ENCODE results near the gene RXRB. TPM values are rescaled to one million over a fixed set of nuclear protein-coding genes. Genes with fewer than 3 reads are reported as not detected.

The RXRB gene
- total RNA-seq, 2 donors from 2014 or later: 33.4 to 36.3 TPM

DNA sequence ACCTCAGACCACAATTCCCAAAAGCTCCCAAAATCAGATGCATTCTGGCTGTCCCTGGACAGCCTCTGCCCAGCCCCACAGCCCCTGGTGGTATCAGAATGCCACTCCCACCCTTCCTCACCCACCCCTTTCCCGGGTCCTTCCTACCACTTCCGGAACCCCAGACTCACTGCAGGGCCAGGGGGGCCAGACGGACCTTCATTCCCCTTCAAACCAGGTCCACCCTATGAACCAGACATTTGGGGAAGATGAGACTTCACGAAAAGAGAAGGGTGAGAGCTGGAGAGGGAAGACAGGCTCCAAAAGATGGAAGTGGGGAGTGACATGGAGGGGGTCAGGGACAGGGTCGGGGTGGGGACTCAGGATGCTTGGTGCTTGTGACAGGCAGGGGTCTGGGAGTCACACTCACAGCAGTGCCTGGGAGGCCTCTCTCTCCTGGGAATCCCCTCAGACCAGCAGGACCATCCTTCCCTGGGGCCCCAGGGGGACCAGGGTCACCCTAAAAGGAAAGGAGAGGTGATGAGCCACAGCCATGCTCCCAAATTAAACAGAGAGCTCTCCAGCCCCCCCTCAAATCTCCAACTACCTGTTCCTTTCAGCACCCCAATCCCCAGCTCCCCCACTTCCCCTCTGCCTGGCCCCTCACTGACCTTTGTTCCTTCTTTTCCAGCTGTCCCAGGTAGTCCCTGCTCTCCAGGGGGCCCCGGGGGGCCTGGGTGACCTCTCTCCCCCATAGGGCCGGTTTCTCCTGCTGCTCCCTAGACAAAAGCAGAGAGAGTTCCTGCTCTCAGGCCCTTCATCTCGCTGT is 28.4 kb downstream of the RXRB start:
- Histone ChIP-seq H3K9me3 (no peaks in the 10 kb centered on the region), H3K4me3 (no peak overlapping the region), H3K27ac (no peak overlapping the region), H3K9ac (ENCODE audit: low read depth in 2 of 2, low read length in 2 of 2) (no peak overlapping the region), H3K4me1 (no peaks in the 10 kb centered on the region), H3K27me3 (no peaks in the 10 kb centered on the region), H3K36me3 (no peaks in the 10 kb centered on the region)
- intact Hi-C loops (cut with DNase I): no loop called here
- TF ChIP-seq, protein P1, sequence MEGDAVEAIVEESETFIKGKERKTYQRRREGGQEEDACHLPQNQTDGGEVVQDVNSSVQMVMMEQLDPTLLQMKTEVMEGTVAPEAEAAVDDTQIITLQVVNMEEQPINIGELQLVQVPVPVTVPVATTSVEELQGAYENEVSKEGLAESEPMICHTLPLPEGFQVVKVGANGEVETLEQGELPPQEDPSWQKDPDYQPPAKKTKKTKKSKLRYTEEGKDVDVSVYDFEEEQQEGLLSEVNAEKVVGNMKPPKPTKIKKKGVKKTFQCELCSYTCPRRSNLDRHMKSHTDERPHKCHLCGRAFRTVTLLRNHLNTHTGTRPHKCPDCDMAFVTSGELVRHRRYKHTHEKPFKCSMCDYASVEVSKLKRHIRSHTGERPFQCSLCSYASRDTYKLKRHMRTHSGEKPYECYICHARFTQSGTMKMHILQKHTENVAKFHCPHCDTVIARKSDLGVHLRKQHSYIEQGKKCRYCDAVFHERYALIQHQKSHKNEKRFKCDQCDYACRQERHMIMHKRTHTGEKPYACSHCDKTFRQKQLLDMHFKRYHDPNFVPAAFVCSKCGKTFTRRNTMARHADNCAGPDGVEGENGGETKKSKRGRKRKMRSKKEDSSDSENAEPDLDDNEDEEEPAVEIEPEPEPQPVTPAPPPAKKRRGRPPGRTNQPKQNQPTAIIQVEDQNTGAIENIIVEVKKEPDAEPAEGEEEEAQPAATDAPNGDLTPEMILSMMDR (IDR thresholded peaks at IDR 0.05): no peak
- no peak for DNase-seq

DNA sequence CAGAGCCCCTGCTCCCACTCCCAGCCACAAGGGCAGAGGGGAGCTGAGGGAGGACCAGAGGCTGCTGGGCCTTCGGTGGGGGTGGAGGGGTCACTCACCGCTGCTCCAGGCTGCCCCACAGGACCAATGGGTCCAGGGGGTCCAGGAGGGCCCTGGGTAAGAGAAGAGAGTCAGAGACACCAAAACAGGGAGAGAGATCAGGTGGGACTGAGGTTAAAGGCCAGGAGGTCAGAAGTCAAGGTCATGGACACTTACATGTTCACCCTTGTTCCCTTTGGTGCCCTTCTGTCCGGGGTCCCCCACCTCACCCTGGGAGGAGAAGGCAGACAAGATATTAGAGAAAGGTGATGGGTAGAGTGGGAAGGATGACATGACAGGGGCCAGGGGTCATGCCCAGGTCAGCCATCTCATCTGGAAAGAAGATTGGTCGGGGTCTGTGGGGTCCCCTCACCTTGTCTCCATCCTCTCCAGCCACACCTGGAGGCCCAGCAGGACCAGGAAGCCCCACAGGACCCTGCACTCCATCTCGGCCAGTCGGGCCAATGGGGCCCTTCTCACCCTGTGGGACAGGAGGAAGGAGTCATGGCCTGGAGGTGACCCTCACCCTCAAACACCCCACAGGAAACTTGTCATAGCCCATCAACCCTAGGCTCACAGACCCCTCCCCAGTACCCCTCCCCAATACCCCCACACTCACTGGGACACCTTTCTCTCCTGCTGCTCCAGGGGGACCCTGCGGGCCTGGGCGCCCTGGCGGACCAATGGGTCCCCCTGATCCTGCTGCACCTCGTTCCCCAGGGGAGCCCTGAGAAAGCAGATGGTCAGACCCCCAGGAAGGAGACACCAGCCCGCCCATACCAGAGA is 29.2 kb downstream of the RXRB start:
- Histone ChIP-seq H3K27me3 (no peaks in the 10 kb centered on the region), H3K9me3 (no peaks in the 10 kb centered on the region), H3K4me3 (no peak overlapping the region), H3K9ac (ENCODE audit: low read depth in 2 of 2, low read length in 2 of 2) (no peak overlapping the region), H3K27ac (no peak overlapping the region), H3K36me3 (no peaks in the 10 kb centered on the region), H3K4me1 (no peaks in the 10 kb centered on the region)
- TF ChIP-seq, protein P1 (IDR thresholded peaks at IDR 0.05): no peak
- intact Hi-C loops (cut with DNase I): no loop called here
- no peak for DNase-seq

GRCh38 chr6:33170176-33171015 is 30.1 kb downstream of the RXRB start:
- Histone ChIP-seq H3K27me3 (no peaks in the 10 kb centered on the region), H3K4me1 (no peaks in the 10 kb centered on the region), H3K36me3 (no peaks in the 10 kb centered on the region), H3K9me3 (no peaks in the 10 kb centered on the region), H3K4me3 (no peak overlapping the region), H3K27ac (no peak overlapping the region), H3K9ac (ENCODE audit: low read depth in 2 of 2, low read length in 2 of 2) (no peak overlapping the region)
- DNase-seq: no peak
- intact Hi-C loops (cut with DNase I): no loop called here
- TF ChIP-seq, protein P1 (IDR thresholded peaks at IDR 0.05): no peak

DNA sequence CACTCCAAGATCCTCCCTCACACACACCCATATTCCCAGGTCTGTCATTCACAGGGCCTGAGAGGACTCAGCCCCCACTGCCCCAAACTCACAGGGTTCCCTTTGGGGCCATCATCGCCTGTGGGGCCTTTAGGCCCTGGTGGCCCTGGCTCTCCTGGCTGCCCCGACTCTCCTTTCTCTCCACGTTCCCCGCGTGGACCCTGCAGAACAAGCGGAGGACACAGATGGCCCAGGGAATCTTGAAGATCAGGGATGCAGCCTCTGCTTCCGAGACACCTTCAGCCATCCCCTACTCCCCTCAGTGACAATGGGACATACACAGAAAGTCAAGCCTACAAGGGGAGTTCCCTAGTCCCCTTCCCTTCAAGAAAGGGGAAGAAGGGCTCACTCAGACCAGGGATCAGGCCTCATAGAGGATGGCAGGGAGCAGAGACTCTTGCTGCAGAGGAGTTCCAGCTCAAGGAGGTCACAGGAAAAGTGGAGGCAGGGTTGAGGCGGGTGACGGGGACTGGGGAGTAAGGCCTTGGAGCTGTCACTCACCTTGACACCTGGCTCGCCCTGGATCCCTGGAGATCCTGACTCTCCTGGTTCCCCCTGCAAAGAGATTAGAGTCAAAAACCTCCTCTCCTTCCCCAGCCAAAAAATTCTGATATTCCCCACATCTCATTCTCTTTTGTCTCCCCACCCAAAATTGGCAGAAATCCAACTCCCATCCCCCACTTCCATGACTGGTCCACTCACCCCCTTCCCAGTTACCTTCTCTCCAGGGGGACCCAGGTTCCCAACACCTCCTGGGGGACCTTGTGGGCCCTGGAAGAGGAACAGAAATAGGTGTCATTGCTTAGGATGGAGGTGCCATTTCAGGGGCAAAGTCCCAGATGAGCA is 30.9 kb downstream of the RXRB start:
- Histone ChIP-seq H3K27ac (no peak overlapping the region), H3K9ac (ENCODE audit: low read depth in 2 of 2, low read length in 2 of 2) (no peak overlapping the region), H3K36me3 (no peaks in the 10 kb centered on the region), H3K4me1 (no peaks in the 10 kb centered on the region), H3K27me3 (no peaks in the 10 kb centered on the region), H3K4me3 (no peak overlapping the region), H3K9me3 (no peaks in the 10 kb centered on the region)
- DNase-seq: no peak
- TF ChIP-seq, protein P1 (IDR thresholded peaks at IDR 0.05): no peak
- intact Hi-C loops (cut with DNase I): no loop called here

Data from colonic mucosa (tissue), 4 donors.